Neural progenitor cell (in vitro differentiated cells): ENCODE results near the gene KCNE2. TPM values are rescaled to one million over a fixed set of nuclear protein-coding genes. Genes with fewer than 3 reads are reported as not detected.

Experiments used
- DNase-seq: peaks from one replicate; pipeline ENCODE4 v3.0.0-alpha.2; 2016; ENCODE audit warnings: low spot score
- H2AFZ ChIP-seq: fragments of 200-600 bp; sonication (generic); replicated peaks from 2 replicates; pipeline ENCODE4 v1.6.1; 2016; ENCODE audit warnings: antibody characterized with exemption
- H3F3A ChIP-seq: fragments of 200-600 bp; sonication (generic); 2 replicates; pipeline ENCODE4 v1.6.1; 2016; ENCODE audit warnings: antibody characterized with exemption, low read depth
- H3K27ac ChIP-seq: fragments of 200-600 bp; sonication (generic); 2 replicates; pipeline ENCODE4 v1.5.1; 2016; ENCODE audit warnings: mild to moderate bottlenecking
- H3K27me3 ChIP-seq: fragments of 200-600 bp; sonication (generic); 2 replicates; pipeline ENCODE4 v1.6.1; 2016; ENCODE audit warnings: mild to moderate bottlenecking, moderate library complexity
- H3K36me3 ChIP-seq: fragments of 200-600 bp; sonication (generic); 2 replicates; pipeline ENCODE4 v1.5.1; 2016
- H3K4me1 ChIP-seq: fragments of 200-600 bp; sonication (generic); 2 replicates; pipeline ENCODE4 v1.6.1; 2016; ENCODE audit warnings: mixed run types
- H3K4me2 ChIP-seq: fragments of 200-600 bp; sonication (generic); 2 replicates; pipeline ENCODE4 v1.6.1; 2016
- H3K4me3 ChIP-seq: fragments of 200-600 bp; sonication (generic); 2 replicates; pipeline ENCODE4 v1.5.1; 2016
- H3K79me2 ChIP-seq: fragments of 200-600 bp; sonication (generic); 2 replicates; pipeline ENCODE4 v1.6.1; 2016; ENCODE audit warnings: low read depth
- H3K9ac ChIP-seq: fragments of 200-600 bp; sonication (generic); 2 replicates; pipeline ENCODE4 v1.6.1; 2016
- H3K9me3 ChIP-seq: fragments of 200-600 bp; sonication (generic); 2 replicates; pipeline ENCODE4 v1.5.1; 2016; ENCODE audit warnings: low read depth
- H4K20me1 ChIP-seq: fragments of 200-600 bp; sonication (generic); 2 replicates; pipeline ENCODE4 v1.6.1; 2016; ENCODE audit warnings: low read depth
- H3K27ac Mint-ChIP-seq: 3 replicates; pipeline ENCODE4 v1.8.0; 2021; ENCODE audit warnings: mixed read lengths
- H3K27me3 Mint-ChIP-seq: 2 replicates; pipeline ENCODE4 v1.8.0; 2022; ENCODE audit warnings: low read depth, mild to moderate bottlenecking, inconsistent platforms, moderate library complexity, mixed read lengths; ENCODE audit not compliant: insufficient read depth
- H3K36me3 Mint-ChIP-seq: 3 replicates; pipeline ENCODE4 v1.8.0; 2021; ENCODE audit warnings: mixed read lengths
- H3K4me1 Mint-ChIP-seq: 3 replicates; pipeline ENCODE4 v1.8.0; 2021; ENCODE audit warnings: mixed read lengths
- H3K4me3 Mint-ChIP-seq: 3 replicates; pipeline ENCODE4 v1.8.0; 2021; ENCODE audit warnings: mild to moderate bottlenecking, moderate library complexity, mixed read lengths
- H3K9me3 Mint-ChIP-seq: 3 replicates; pipeline ENCODE4 v1.8.0; 2020; ENCODE audit warnings: mixed read lengths
- CTCF ChIP-seq: fragments of 200-600 bp; sonication (generic); IDR thresholded peaks from 2 replicates; pipeline ENCODE4 v1.5.1; 2017; ENCODE audit warnings: antibody characterized with exemption, mild to moderate bottlenecking
- EZH2 ChIP-seq: fragments of 200-600 bp; sonication (generic); IDR thresholded peaks from 2 replicates; pipeline ENCODE4 v1.6.1; 2017; ENCODE audit warnings: antibody characterized with exemption, mild to moderate bottlenecking, moderate library complexity
- EZH2phosphoT487 ChIP-seq: fragments of 200-600 bp; sonication (generic); IDR thresholded peaks from 2 replicates; pipeline ENCODE4 v1.6.1; 2017; ENCODE audit warnings: antibody characterized with exemption
- total RNA-seq: library from RNA; depleted of rRNA; stranded (reverse); fragments of >200 nt; gene quantifications from 2 replicates; pipeline ENCODE4 v1.2.3, GENCODE V29; 2015; ENCODE audit warnings: low replicate concordance

The KCNE2 gene
- total RNA-seq, 1 donor from 2014 or later: 0.19 TPM

- Histone ChIP-seq H3K27me3 (no peaks in the 10 kb centered on the region), H3K27ac (no peak overlapping the region), H3K9ac (no peak overlapping the region), H3K4me3 (no peak overlapping the region), H4K20me1 (no peaks in the 10 kb centered on the region), H3K4me1 (peaks cover 4% of the 10 kb centered on the region), H3F3A (peaks cover 3% of the 10 kb centered on the region), H2AFZ (no peak overlapping the region), H3K79me2 (no peaks in the 10 kb centered on the region), H3K36me3 (no peaks in the 10 kb centered on the region), H3K4me2 (no peak overlapping the region), H3K9me3 (no peaks in the 10 kb centered on the region)
- TF ChIP-seq CTCF: no peak
- no peak for TF ChIP-seq EZH2
- no peak for TF ChIP-seq EZH2phosphoT487
- H3K36me3 Mint-ChIP-seq: no peaks in the 10 kb centered on the region
- peaks cover 4% of the 10 kb centered on the region for H3K9me3 Mint-ChIP-seq
- no peak for DNase-seq
- no peaks in the 10 kb centered on the region for H3K27me3 Mint-ChIP-seq
- peaks cover 5% of the 10 kb centered on the region for H3K4me1 Mint-ChIP-seq
- H3K4me3 Mint-ChIP-seq: no peak overlapping the region
- no peak overlapping the region for H3K27ac Mint-ChIP-seq
Observed at GRCh38 chr21:34360488-34361241, 3.1 kb upstream of the KCNE2 start.

GRCh38 chr21:34362136-34362444 lies 1.7 kb upstream of the KCNE2 start:
- Histone ChIP-seq H3K4me2 (no peak overlapping the region), H3K27me3 (no peaks in the 10 kb centered on the region), H3K9me3 (no peaks in the 10 kb centered on the region), H3K4me3 (no peak overlapping the region), H3K9ac (no peak overlapping the region), H3F3A (peaks cover 14% of the 10 kb centered on the region), H3K79me2 (no peaks in the 10 kb centered on the region), H3K27ac (no peak overlapping the region), H2AFZ (no peak overlapping the region), H3K4me1 (peaks cover 15% of the 10 kb centered on the region), H4K20me1 (no peaks in the 10 kb centered on the region), H3K36me3 (no peaks in the 10 kb centered on the region)
- H3K36me3 Mint-ChIP-seq: no peaks in the 10 kb centered on the region
- TF ChIP-seq EZH2: no peak
- no peak for TF ChIP-seq CTCF
- TF ChIP-seq EZH2phosphoT487: no peak
- peaks cover 4% of the 10 kb centered on the region for H3K9me3 Mint-ChIP-seq
- H3K27ac Mint-ChIP-seq: no peak overlapping the region
- DNase-seq: no peak
- peaks cover 12% of the 10 kb centered on the region for H3K4me1 Mint-ChIP-seq
- no peaks in the 10 kb centered on the region for H3K27me3 Mint-ChIP-seq
- H3K4me3 Mint-ChIP-seq: no peak overlapping the region

- H3K4me3 Mint-ChIP-seq: no peak overlapping the region
Observed at GRCh38 chr21:34362670-34363069, 1.1 kb upstream of the KCNE2 start.

More at GRCh38 chr21:34362670-34363069, 1.1 kb upstream of the KCNE2 start:
- Histone ChIP-seq H3K27me3 (no peaks in the 10 kb centered on the region), H3K27ac (no peak overlapping the region), H3F3A (peaks cover 16% of the 10 kb centered on the region), H3K36me3 (no peaks in the 10 kb centered on the region), H3K9me3 (no peaks in the 10 kb centered on the region), H3K4me3 (no peak overlapping the region), H3K9ac (no peak overlapping the region), H3K4me1 (peaks cover 19% of the 10 kb centered on the region), H2AFZ (no peak overlapping the region), H4K20me1 (no peaks in the 10 kb centered on the region), H3K4me2 (no peak overlapping the region), H3K79me2 (no peaks in the 10 kb centered on the region)
- H3K4me1 Mint-ChIP-seq: peaks cover 16% of the 10 kb centered on the region
- H3K27me3 Mint-ChIP-seq: peaks cover 2% of the 10 kb centered on the region
- DNase-seq: no peak
- H3K27ac Mint-ChIP-seq: no peak overlapping the region
- H3K9me3 Mint-ChIP-seq: peaks cover 4% of the 10 kb centered on the region
- H3K36me3 Mint-ChIP-seq: no peaks in the 10 kb centered on the region
- TF ChIP-seq CTCF: no peak
- no peak for TF ChIP-seq EZH2phosphoT487
- TF ChIP-seq EZH2: no peak
